ENCODE results near the gene OAS3.
A peak's percentile ranks its signal among the peaks of the same experiment; 100 is the strongest.
"Not testable (repeated sequence)": the region's sequence is repeated elsewhere in the genome, so short reads cannot be mapped to it uniquely, and the experiment has no call there.

Gene OAS3

DNA sequence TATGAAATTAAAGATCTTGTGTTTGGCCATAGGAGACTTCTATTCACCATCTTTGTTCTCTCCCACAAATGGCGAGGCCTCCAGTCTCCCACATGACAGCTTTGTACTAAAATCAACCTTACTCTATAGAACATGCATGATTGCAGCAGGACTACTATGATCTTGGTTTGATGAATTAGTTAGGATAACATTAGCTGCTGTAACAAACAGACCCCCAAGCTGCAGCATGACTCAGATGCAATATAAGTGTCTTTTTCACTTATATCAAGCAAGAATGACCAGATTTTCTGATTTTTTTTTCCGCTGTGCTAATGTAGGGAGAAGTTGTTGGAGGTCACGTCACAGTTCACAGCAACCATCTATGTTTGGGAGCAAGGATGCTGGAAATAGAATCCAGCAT, 10.8 kb upstream of the OAS3 start:
- DNase-seq: no peak

- no peak for DNase-seq
Observed at GRCh38 chr12:112927925-112928324, 10.3 kb upstream of the OAS3 start.

GRCh38 chr12:112928978-112929377, 9.3 kb upstream of the OAS3 start:
- DNase-seq: no peak

DNA sequence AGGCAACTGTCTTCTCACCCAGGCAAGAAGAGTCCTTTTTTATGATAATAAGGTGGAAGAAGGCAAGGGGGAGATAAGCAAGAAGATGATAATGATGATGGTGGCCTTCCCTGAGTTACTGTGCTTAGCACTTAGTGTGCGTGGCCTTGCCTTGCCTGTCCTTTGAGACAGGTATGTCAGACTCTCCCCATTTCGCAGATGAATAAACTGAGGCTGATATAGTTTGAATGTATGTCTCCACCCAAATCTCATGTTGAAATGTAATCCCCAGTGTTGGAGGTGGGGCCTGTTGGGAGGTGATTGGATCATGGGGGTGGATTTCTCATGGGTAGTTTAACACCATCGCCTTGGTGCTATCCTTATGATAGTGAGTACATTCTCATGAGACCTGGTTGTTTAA, 8.6 kb upstream of the OAS3 start:
- no peak for DNase-seq

- DNase-seq: no peak
Observed at GRCh38 chr12:112930350-112930749, 7.9 kb upstream of the OAS3 start.

- DNase-seq: no peak
Observed at GRCh38 chr12:112932485-112933128, 5.7 kb upstream of the OAS3 start.

GRCh38 chr12:112933129-112933505, 5.2 kb upstream of the OAS3 start:
- DNase-seq: no peak

GRCh38 chr12:112936264-112936663, 2.0 kb upstream of the OAS3 start:
- no peak for DNase-seq

- no peak for DNase-seq
Observed at GRCh38 chr12:112936927-112937326, 1.3 kb upstream of the OAS3 start.

- no peak for DNase-seq
Observed at GRCh38 chr12:112938751-112939150, 477 bp downstream of the OAS3 start.

- peak; percentile 13 for DNase-seq
Observed at GRCh38 chr12:112939761-112940381, 1.6 kb downstream of the OAS3 start.

GRCh38 chr12:112941528-112942335, 3.5 kb downstream of the OAS3 start:
- DNase-seq: no peak

GRCh38 chr12:112942572-112942971, 4.3 kb downstream of the OAS3 start:
- DNase-seq: no peak

DNA sequence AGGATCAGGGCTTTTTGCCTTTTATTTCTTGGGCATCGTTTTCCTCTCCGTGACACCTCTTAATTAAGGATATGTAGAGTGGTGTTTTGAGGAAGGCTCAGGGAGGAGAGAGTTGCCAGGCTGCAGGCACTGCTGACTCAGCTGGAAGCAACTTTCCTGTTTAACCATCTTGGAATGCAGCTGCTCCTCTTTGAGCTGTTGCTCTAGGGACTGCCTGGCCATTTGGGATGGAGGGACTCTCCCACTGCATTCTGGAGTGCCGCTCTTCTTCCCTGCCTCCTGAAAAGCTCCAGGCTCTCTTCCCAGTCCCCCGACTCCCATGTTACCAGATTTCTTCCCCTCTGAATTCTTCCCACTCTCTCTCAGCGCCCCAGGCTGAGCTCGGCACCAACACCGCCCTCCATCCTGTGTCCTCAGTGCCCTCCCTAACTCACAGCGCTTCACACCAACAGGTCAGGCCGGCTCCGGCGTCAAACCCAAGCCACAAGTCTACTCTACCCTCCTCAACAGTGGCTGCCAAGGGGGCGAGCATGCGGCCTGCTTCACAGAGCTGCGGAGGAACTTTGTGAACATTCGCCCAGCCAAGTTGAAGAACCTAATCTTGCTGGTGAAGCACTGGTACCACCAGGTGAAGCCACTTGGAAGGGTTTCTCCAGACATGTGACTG, 5.9 kb downstream of the OAS3 start:
- DNase-seq: no peak

DNA sequence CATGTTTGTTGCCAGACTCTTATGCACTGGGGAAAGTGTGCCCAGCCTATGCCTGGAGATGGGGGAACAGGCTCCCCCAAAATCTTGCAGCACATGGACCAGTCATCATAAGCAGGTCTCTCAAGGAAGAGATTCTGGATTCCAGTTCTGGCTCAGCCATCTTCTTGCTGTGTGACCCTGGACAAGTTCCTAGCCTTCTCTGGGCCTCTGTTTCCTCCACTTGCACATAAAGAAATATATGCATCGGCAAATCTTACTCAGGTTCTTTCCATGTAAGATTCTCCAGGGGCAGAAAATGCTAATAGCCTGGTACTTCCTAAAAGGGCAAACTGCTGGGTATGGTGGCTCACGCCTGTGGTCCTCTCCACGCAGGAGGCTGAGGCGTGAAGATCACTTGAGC, 7.2 kb downstream of the OAS3 start:
- no peak for DNase-seq

GRCh38 chr12:112946236-112947000, 8.1 kb downstream of the OAS3 start:
- no peak for DNase-seq

DNA sequence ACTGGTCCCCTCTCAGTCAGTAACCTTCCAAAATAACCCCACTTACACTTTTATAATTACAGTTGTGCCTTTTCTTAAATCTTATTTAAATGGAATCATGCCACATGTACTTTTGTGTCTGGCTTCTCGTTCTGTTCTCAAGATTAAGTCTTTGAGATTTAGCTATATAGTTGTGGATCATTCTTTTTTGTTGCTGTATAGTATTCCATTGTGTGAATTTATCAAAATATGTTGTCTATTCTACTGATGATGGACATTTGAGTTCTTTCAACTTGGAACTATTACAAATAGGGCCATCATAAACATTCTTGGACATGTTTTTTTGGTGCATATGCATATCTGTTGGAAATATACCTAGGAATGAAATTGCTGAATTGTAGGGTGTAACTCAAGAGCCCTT, 9.0 kb downstream of the OAS3 start:
- no peak for DNase-seq

GRCh38 chr12:112947761-112948160, 9.5 kb downstream of the OAS3 start:
- DNase-seq: no peak

DNA sequence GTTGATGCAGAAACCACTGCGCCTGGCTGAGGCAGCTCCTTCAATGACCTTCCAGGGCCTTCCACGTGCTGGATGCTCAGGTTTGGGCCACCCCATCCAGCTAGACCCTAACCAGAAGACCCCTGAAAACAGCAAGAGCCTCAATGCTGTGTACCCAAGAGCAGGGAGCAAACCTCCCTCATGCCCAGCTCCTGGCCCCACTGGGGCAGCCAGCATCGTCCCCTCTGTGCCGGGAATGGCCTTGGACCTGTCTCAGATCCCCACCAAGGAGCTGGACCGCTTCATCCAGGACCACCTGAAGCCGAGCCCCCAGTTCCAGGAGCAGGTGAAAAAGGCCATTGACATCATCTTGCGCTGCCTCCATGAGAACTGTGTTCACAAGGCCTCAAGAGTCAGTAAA, 10.5 kb downstream of the OAS3 start:
- no peak for DNase-seq

GRCh38 chr12:112950701-112951100, 12.4 kb downstream of the OAS3 start:
- no peak for DNase-seq

- not testable (repeated sequence) for DNase-seq
Observed at GRCh38 chr12:112957125-112957524, 18.9 kb downstream of the OAS3 start.

GRCh38 chr12:112961074-112961473, 22.8 kb downstream of the OAS3 start:
- DNase-seq: no peak

DNA sequence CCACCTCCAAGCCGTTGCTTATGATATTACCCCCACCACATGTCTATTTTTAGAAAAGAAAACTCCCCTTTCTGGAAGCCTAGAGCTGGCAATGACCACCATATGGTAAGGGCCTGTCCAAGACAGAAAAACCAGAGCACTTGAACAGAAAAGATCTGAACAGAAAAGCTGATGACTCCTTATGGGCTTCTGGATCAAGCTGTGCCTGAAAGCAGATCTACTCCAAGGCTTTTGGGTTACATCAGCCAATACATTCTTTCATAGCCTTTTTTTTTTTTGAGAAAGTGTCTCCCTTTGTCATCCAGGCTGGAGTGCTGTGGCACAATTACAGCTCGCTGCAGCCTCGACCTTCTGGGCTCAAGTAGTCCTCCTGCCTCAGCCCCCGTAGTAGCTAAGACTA, 23.3 kb downstream of the OAS3 start:
- no peak for DNase-seq

All from COR-L47 (cell line).